ENCODE data around the gene SNX8.
"Not testable (repeated sequence)": the region's sequence is repeated elsewhere in the genome, so short reads cannot be mapped to it uniquely, and the experiment has no call there.

The SNX8 gene

GRCh38 chr7:2269089-2269990, 44.9 kb downstream of the SNX8 start:
- Histone ChIP-seq H2BK120ac (ENCODE audit: low read depth, low read length) (peak overlapping the region; percentile 93), H3K4me2 (ENCODE audit: insufficient read depth, low read length, poor library complexity, severe bottlenecking) (peak overlapping the region; percentile 36), H3K18ac (ENCODE audit: low read length) (peak overlapping the region; percentile 94), H3K4me1 (ENCODE audit: control insufficient read depth in 2 of 2, insufficient read depth in 1 of 2, low read depth in 1 of 2, low read length in 2 of 2) (peaks cover 8 to 17% of the 10 kb centered on the region in 2 donors), H3K27ac (replicated peaks; ENCODE audit: low read length) (peak overlapping the region; percentile 66), H2BK12ac (ENCODE audit: low read length) (peak overlapping the region; percentile 97), H2BK5ac (ENCODE audit: low read length) (peak overlapping the region; percentile 83), H2AK5ac (ENCODE audit: low read depth, low read length) (peak overlapping the region; percentile 98), H2BK15ac (ENCODE audit: low read length) (peak overlapping the region; percentile 90), H3K36me3 (replicated peaks in 1 of 2; ENCODE audit: control insufficient read depth in 2 of 2, insufficient read depth in 2 of 2, low read length in 2 of 2) (peaks cover 12 to 40% of the 10 kb centered on the region in 2 donors), H4K8ac (ENCODE audit: low read depth, low read length) (peak overlapping the region; percentile 66)
- H3K27me3 ChIP-seq (ENCODE audit: control insufficient read depth in 3 of 3, insufficient read depth in 3 of 3, low read depth in 1 of 3, low read length in 3 of 3); H3K9ac ChIP-seq (ENCODE audit: low read depth, low read length, poor library complexity); H3K79me1 ChIP-seq (ENCODE audit: low read depth, low read length); H3K4me3 ChIP-seq (ENCODE audit: low read length in 2 of 2); H3K4ac ChIP-seq (ENCODE audit: low read length); H3K9me3 ChIP-seq (replicated peaks in 1 of 2; ENCODE audit: control insufficient read depth in 2 of 2, insufficient read depth in 1 of 2, low read depth in 1 of 2, low read length in 2 of 2); H3K14ac ChIP-seq (ENCODE audit: low read length); H2AFZ ChIP-seq (ENCODE audit: low read length); H4K91ac ChIP-seq (ENCODE audit: low read depth, low read length, poor library complexity); H3K23ac ChIP-seq (ENCODE audit: low read depth, low read length, poor library complexity): not testable (repeated sequence)
- no CpG with 5 or more reads among the region's 18 CpGs for WGBS, 2 donors (ENCODE audit: extremely low coverage in 2 of 2, insufficient read length in 2 of 2, insufficient replicate concordance in 1 of 2)
- DNase-seq (ENCODE audit: low spot score): peak; percentile 24

- no peaks in the 10 kb centered on the region for H3K79me1 ChIP-seq (ENCODE audit: low read depth, low read length)
- peaks cover 20 to 50% of the 10 kb centered on the region in 2 donors for H3K36me3 ChIP-seq (replicated peaks in 1 of 2; ENCODE audit: control insufficient read depth in 2 of 2, insufficient read depth in 2 of 2, low read length in 2 of 2)
- H2BK5ac ChIP-seq (ENCODE audit: low read length): no peak overlapping the region
- no peak overlapping the region for H2BK15ac ChIP-seq (ENCODE audit: low read length)
- no peak overlapping the region for H3K4ac ChIP-seq (ENCODE audit: low read length)
- no peak for DNase-seq (ENCODE audit: low spot score)
- H3K4me2 ChIP-seq (ENCODE audit: insufficient read depth, low read length, poor library complexity, severe bottlenecking): no peak overlapping the region
- H2BK12ac ChIP-seq (ENCODE audit: low read length): no peak overlapping the region
- WGBS, 2 donors (ENCODE audit: extremely low coverage in 2 of 2, insufficient read length in 2 of 2, insufficient replicate concordance in 1 of 2): no CpG with 5 or more reads among the region's 10 CpGs
- peaks cover 8 to 17% of the 10 kb centered on the region in 2 donors for H3K4me1 ChIP-seq (ENCODE audit: control insufficient read depth in 2 of 2, insufficient read depth in 1 of 2, low read depth in 1 of 2, low read length in 2 of 2)
- H3K14ac ChIP-seq (ENCODE audit: low read length): no peak overlapping the region
- H2AFZ ChIP-seq (ENCODE audit: low read length): no peak overlapping the region
- H3K23ac ChIP-seq (ENCODE audit: low read depth, low read length, poor library complexity): no peak overlapping the region
- H2BK120ac ChIP-seq (ENCODE audit: low read depth, low read length): no peak overlapping the region
- no peak overlapping the region for H4K91ac ChIP-seq (ENCODE audit: low read depth, low read length, poor library complexity)
- H3K4me3 ChIP-seq (ENCODE audit: low read length in 2 of 2): no peak overlapping the region
- no peaks in the 10 kb centered on the region for H3K27me3 ChIP-seq (ENCODE audit: control insufficient read depth in 3 of 3, insufficient read depth in 3 of 3, low read depth in 1 of 3, low read length in 3 of 3)
- H3K18ac ChIP-seq (ENCODE audit: low read length): no peak overlapping the region
- no peak overlapping the region for H4K8ac ChIP-seq (ENCODE audit: low read depth, low read length)
- no peak overlapping the region for H2AK5ac ChIP-seq (ENCODE audit: low read depth, low read length)
- H3K9ac ChIP-seq (ENCODE audit: low read depth, low read length, poor library complexity): no peak overlapping the region
- H3K9me3 ChIP-seq (replicated peaks in 1 of 2; ENCODE audit: control insufficient read depth in 2 of 2, insufficient read depth in 1 of 2, low read depth in 1 of 2, low read length in 2 of 2): peaks cover 2 to 3% of the 10 kb centered on the region in 2 donors
- no peak overlapping the region for H3K27ac ChIP-seq (replicated peaks; ENCODE audit: low read length)
Measured at GRCh38 chr7:2266911-2267310, 47.3 kb downstream of the SNX8 start.

- Histone ChIP-seq H3K14ac (ENCODE audit: low read length) (no peak overlapping the region), H3K4ac (ENCODE audit: low read length) (peak overlapping the region; percentile 53), H2BK15ac (ENCODE audit: low read length) (no peak overlapping the region), H2BK12ac (ENCODE audit: low read length) (no peak overlapping the region), H3K27me3 (ENCODE audit: control insufficient read depth in 3 of 3, insufficient read depth in 3 of 3, low read depth in 1 of 3, low read length in 3 of 3) (no peaks in the 10 kb centered on the region), H3K9ac (ENCODE audit: low read depth, low read length, poor library complexity) (peak overlapping the region; percentile 37), H2AK5ac (ENCODE audit: low read depth, low read length) (no peak overlapping the region), H3K9me3 (replicated peaks in 1 of 2; ENCODE audit: control insufficient read depth in 2 of 2, insufficient read depth in 1 of 2, low read depth in 1 of 2, low read length in 2 of 2) (peaks cover 2 to 3% of the 10 kb centered on the region in 2 donors), H3K18ac (ENCODE audit: low read length) (no peak overlapping the region), H3K79me1 (ENCODE audit: low read depth, low read length) (no peaks in the 10 kb centered on the region), H2AFZ (ENCODE audit: low read length) (no peak overlapping the region), H3K4me3 (ENCODE audit: low read length in 2 of 2) (no peak overlapping the region), H3K36me3 (replicated peaks in 1 of 2; ENCODE audit: control insufficient read depth in 2 of 2, insufficient read depth in 2 of 2, low read length in 2 of 2) (peaks cover 21 to 53% of the 10 kb centered on the region in 2 donors), H3K23ac (ENCODE audit: low read depth, low read length, poor library complexity) (no peak overlapping the region), H4K91ac (ENCODE audit: low read depth, low read length, poor library complexity) (no peak overlapping the region), H3K27ac (replicated peaks; ENCODE audit: low read length) (no peak overlapping the region), H3K4me2 (ENCODE audit: insufficient read depth, low read length, poor library complexity, severe bottlenecking) (no peak overlapping the region), H2BK120ac (ENCODE audit: low read depth, low read length) (no peak overlapping the region), H2BK5ac (ENCODE audit: low read length) (no peak overlapping the region), H3K4me1 (ENCODE audit: control insufficient read depth in 2 of 2, insufficient read depth in 1 of 2, low read depth in 1 of 2, low read length in 2 of 2) (no peaks in the 10 kb centered on the region), H4K8ac (ENCODE audit: low read depth, low read length) (no peak overlapping the region)
- no CpG with 5 or more reads among the region's 23 CpGs for WGBS, 2 donors (ENCODE audit: extremely low coverage in 2 of 2, insufficient read length in 2 of 2, insufficient replicate concordance in 1 of 2)
- no peak for DNase-seq (ENCODE audit: low spot score)
Measured at GRCh38 chr7:2264158-2264557, 50.1 kb downstream of the SNX8 start.

GRCh38 chr7:2263176-2263575, 51.1 kb downstream of the SNX8 start:
- no peaks in the 10 kb centered on the region for H3K4me1 ChIP-seq (ENCODE audit: control insufficient read depth in 2 of 2, insufficient read depth in 1 of 2, low read depth in 1 of 2, low read length in 2 of 2)
- no peak overlapping the region for H3K4me3 ChIP-seq (ENCODE audit: low read length in 2 of 2)
- H4K91ac ChIP-seq (ENCODE audit: low read depth, low read length, poor library complexity): no peak overlapping the region
- H2BK12ac ChIP-seq (ENCODE audit: low read length): no peak overlapping the region
- no peak overlapping the region for H2AFZ ChIP-seq (ENCODE audit: low read length)
- no peak overlapping the region for H3K4ac ChIP-seq (ENCODE audit: low read length)
- no peak overlapping the region for H3K23ac ChIP-seq (ENCODE audit: low read depth, low read length, poor library complexity)
- no peak overlapping the region for H3K27ac ChIP-seq (replicated peaks; ENCODE audit: low read length)
- H2AK5ac ChIP-seq (ENCODE audit: low read depth, low read length): no peak overlapping the region
- H3K9me3 ChIP-seq (replicated peaks in 1 of 2; ENCODE audit: control insufficient read depth in 2 of 2, insufficient read depth in 1 of 2, low read depth in 1 of 2, low read length in 2 of 2): peaks cover 2 to 3% of the 10 kb centered on the region in 2 donors
- H3K9ac ChIP-seq (ENCODE audit: low read depth, low read length, poor library complexity): no peak overlapping the region
- no peak overlapping the region for H3K4me2 ChIP-seq (ENCODE audit: insufficient read depth, low read length, poor library complexity, severe bottlenecking)
- no peak overlapping the region for H3K14ac ChIP-seq (ENCODE audit: low read length)
- no peak for DNase-seq (ENCODE audit: low spot score)
- H2BK120ac ChIP-seq (ENCODE audit: low read depth, low read length): no peak overlapping the region
- peaks cover 21 to 63% of the 10 kb centered on the region in 2 donors for H3K36me3 ChIP-seq (replicated peaks in 1 of 2; ENCODE audit: control insufficient read depth in 2 of 2, insufficient read depth in 2 of 2, low read length in 2 of 2)
- no peak overlapping the region for H3K18ac ChIP-seq (ENCODE audit: low read length)
- H2BK5ac ChIP-seq (ENCODE audit: low read length): peak overlapping the region; percentile 39
- no CpG with 5 or more reads among the region's 18 CpGs for WGBS, 2 donors (ENCODE audit: extremely low coverage in 2 of 2, insufficient read length in 2 of 2, insufficient replicate concordance in 1 of 2)
- no peak overlapping the region for H4K8ac ChIP-seq (ENCODE audit: low read depth, low read length)
- no peak overlapping the region for H2BK15ac ChIP-seq (ENCODE audit: low read length)
- peaks cover 2% of the 10 kb centered on the region for H3K79me1 ChIP-seq (ENCODE audit: low read depth, low read length)
- H3K27me3 ChIP-seq (ENCODE audit: control insufficient read depth in 3 of 3, insufficient read depth in 3 of 3, low read depth in 1 of 3, low read length in 3 of 3): no peaks in the 10 kb centered on the region

All from neuronal stem cell (in vitro differentiated cells).